Thoracic aorta (tissue), 2 donors: ENCODE measurements around the gene CLSTN2. TPM values are rescaled to one million over a fixed set of nuclear protein-coding genes. Genes with fewer than 3 reads are reported as not detected.

ENCODE experiments used
- ATAC-seq: fragments of 150-250 bp; one replicate; pipeline ENCODE4 v1.8.0; 2017; ENCODE audit warnings: low read depth; ENCODE audit not compliant: insufficient number of reproducible peaks, low FRiP score
- DNase-seq: peaks from one replicate; pipeline ENCODE4 v3.0.0-alpha.2; 2020; ENCODE audit warnings: low spot score
- H3K27ac ChIP-seq, 2 donors: fragments of 200-600 bp; sonication (generic); 1 replicate in 1 of 2; 2 replicates in 1 of 2; pipeline ENCODE4 v1.5.1; 2016; ENCODE audit warnings: mild to moderate bottlenecking in 2 of 2, moderate library complexity in 2 of 2
- H3K27me3 ChIP-seq: fragments of 200-600 bp; sonication (generic); replicated peaks from 2 replicates; pipeline ENCODE4 v1.6.0; 2016; ENCODE audit warnings: mild to moderate bottlenecking; ENCODE audit not compliant: insufficient read depth
- H3K36me3 ChIP-seq: fragments of 200-600 bp; sonication (generic); one replicate; pipeline ENCODE4 v1.5.1; 2016
- H3K4me1 ChIP-seq, 2 donors: fragments of 200-600 bp; sonication (generic); 1 replicate in 1 of 2; 2 replicates in 1 of 2; pipeline versions ENCODE4 v1.5.1 to v1.6.0; 2016; ENCODE audit warnings: low read depth in 2 of 2, mild to moderate bottlenecking in 1 of 2; ENCODE audit not compliant: control insufficient read depth in 1 of 2
- H3K4me3 ChIP-seq: fragments of 200-600 bp; sonication (generic); 2 replicates; pipeline ENCODE4 v1.5.1; 2016; ENCODE audit warnings: mild to moderate bottlenecking
- H3K9me3 ChIP-seq: fragments of 200-600 bp; sonication (generic); 2 replicates; pipeline ENCODE4 v1.5.1; 2016
- total RNA-seq, 2 donors: library from RNA; depleted of rRNA; stranded (reverse); fragments of >200 nt; gene quantifications; one replicate each; pipeline versions ENCODE4 v1.1.0 to v1.2.3, GENCODE V29; 2016
- TF ChIP-seq, protein P1 (sequence below): fragments of 200-600 bp; sonication (generic); IDR thresholded peaks from one replicate; pipeline ENCODE4 v1.5.1; 2019; ENCODE audit warnings: antibody characterized with exemption

CLSTN2 gene
- total RNA-seq, 2 donors from 2014 or later, result 7.6 to 15.7 TPM

DNA sequence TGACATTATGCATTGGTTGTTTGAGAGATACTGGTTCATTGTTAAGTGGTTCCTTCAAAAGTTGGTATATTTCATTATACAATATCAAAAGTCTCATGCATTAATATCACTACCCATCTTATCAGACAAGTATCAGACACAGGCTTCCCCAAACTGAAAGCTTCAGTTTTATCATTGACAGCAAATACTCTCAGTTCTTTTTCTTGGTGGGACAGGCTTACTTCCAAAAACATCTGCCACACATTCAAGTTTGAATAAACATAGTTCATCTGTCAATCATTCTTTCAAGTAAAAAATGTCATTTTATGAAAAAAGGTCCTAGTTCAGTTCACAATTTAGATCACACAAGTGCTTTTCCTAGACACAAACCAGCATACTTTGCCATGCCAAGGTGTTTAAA, 462.9 kb downstream of the CLSTN2 start:
- H3K27me3 ChIP-seq, result no peaks in the 10 kb centered on the region
- DNase-seq, result no peak
- no peak for ATAC-seq

DNA sequence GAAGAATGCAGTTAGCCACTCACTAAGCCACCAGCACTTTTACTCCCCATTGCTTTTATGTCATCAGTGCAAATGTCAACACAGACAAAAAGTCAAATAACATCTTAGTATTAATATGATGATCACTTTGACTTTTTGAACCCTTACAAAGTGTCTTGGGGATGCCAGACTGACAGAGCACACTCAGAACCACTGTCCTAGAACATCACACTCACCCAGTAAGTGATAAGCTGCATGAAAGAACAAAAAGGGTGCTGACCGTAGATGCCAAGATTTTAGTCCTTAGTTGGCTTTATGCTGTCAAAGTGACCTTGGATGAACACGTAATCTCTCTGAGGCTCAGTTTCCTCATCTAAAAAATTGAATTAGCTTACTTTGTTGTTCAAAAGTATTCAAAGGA, 463.4 kb downstream of the CLSTN2 start:
- ATAC-seq (no peak), DNase-seq (no peak)
- Histone ChIP-seq H3K4me1 (peaks cover 0 to 4% of the 10 kb centered on the region in 2 donors), H3K36me3 (no peaks in the 10 kb centered on the region), H3K4me3 (no peak overlapping the region), H3K27ac (no peak overlapping the region), H3K27me3 (no peaks in the 10 kb centered on the region), H3K9me3 (no peaks in the 10 kb centered on the region)
- TF ChIP-seq, protein P1, sequence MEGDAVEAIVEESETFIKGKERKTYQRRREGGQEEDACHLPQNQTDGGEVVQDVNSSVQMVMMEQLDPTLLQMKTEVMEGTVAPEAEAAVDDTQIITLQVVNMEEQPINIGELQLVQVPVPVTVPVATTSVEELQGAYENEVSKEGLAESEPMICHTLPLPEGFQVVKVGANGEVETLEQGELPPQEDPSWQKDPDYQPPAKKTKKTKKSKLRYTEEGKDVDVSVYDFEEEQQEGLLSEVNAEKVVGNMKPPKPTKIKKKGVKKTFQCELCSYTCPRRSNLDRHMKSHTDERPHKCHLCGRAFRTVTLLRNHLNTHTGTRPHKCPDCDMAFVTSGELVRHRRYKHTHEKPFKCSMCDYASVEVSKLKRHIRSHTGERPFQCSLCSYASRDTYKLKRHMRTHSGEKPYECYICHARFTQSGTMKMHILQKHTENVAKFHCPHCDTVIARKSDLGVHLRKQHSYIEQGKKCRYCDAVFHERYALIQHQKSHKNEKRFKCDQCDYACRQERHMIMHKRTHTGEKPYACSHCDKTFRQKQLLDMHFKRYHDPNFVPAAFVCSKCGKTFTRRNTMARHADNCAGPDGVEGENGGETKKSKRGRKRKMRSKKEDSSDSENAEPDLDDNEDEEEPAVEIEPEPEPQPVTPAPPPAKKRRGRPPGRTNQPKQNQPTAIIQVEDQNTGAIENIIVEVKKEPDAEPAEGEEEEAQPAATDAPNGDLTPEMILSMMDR, result no peak

More for the DNA sequence above, 462.9 kb downstream of the CLSTN2 start:
- TF ChIP-seq, protein P1, result no peak
- no peak overlapping the region for H3K27ac ChIP-seq
- no peaks in the 10 kb centered on the region for H3K9me3 ChIP-seq
- no peak overlapping the region for H3K4me3 ChIP-seq
- peaks cover 0 to 4% of the 10 kb centered on the region in 2 donors for H3K4me1 ChIP-seq
- no peaks in the 10 kb centered on the region for H3K36me3 ChIP-seq

DNA sequence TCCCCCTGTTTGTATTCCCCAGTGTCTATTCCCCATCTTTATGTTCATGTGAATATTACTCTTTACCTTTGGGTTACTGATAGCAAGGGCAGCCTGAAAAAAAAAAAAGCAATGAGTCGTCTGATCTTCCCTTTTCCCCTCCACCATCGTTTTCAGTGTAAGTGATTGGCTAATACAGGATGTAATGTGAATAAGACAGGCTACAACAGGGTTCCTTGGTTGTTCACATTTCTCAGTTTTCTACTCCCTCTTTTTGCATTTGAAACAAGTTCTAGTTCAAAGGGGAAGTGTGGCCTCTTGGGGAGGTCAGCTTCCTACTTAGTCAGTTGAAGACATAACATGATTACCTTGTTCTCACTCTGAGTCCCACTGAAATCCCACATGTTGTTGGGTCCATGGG, 464.9 kb downstream of the CLSTN2 start:
- no peaks in the 10 kb centered on the region for H3K36me3 ChIP-seq

DNA sequence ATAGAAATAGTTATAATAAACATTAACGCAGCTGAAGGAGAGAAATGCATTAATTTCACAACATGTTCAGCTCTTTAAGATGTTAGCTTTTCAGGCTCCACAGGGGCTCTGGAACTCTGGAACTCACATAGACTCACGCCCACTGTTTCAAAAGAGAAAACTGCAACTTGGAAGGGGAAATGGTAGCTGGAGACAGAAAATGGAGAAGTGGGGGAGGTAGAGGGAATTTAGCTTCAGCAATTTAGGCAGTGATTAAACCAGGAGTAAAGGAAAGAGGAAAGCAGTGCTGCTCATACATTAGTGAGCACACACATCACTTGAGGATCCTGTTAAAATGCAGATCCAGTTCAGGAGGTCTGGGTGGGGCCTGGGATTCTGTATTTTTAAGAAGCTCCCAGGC, 468.1 kb downstream of the CLSTN2 start:
- no peak for DNase-seq
- H3K4me3 ChIP-seq, result no peak overlapping the region
- TF ChIP-seq, protein P1, result no peak

More for the DNA sequence above, 464.9 kb downstream of the CLSTN2 start:
- H3K4me3 ChIP-seq, result no peak overlapping the region
- TF ChIP-seq, protein P1, result no peak
- ATAC-seq, result no peak
- H3K27ac ChIP-seq, result no peak overlapping the region
- no peak for DNase-seq
- no peaks in the 10 kb centered on the region for H3K27me3 ChIP-seq
- H3K9me3 ChIP-seq, result no peaks in the 10 kb centered on the region
- peaks cover 0 to 4% of the 10 kb centered on the region in 2 donors for H3K4me1 ChIP-seq

DNA sequence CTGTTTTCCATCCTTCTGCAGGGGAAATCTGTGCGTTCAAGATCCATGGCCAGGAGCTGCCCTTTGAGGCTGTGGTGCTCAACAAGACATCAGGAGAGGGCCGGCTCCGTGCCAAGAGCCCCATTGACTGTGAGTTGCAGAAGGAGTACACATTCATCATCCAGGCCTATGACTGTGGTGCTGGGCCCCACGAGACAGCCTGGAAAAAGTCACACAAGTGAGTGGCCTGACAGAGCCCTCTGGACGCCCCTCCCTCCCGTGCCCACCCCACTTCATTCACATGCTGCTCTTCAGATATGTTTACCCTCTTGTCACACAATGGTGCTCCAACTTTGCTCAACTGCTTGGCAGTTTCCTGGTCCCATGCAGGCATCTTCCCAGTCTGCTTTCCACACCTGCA, 468.6 kb downstream of the CLSTN2 start:
- TF ChIP-seq, protein P1, result no peak
- H3K27ac ChIP-seq, result no peak overlapping the region
- no peaks in the 10 kb centered on the region for H3K9me3 ChIP-seq
- ATAC-seq (no peak), DNase-seq (no peak)
- no peaks in the 10 kb centered on the region for H3K4me1 ChIP-seq
- no peaks in the 10 kb centered on the region for H3K27me3 ChIP-seq
- no peaks in the 10 kb centered on the region for H3K36me3 ChIP-seq
- no peak overlapping the region for H3K4me3 ChIP-seq

More for the DNA sequence above, 468.1 kb downstream of the CLSTN2 start:
- ATAC-seq, result no peak
- no peaks in the 10 kb centered on the region for H3K4me1 ChIP-seq
- H3K27ac ChIP-seq, result no peak overlapping the region
- H3K27me3 ChIP-seq, result no peaks in the 10 kb centered on the region
- H3K9me3 ChIP-seq, result no peaks in the 10 kb centered on the region
- H3K36me3 ChIP-seq, result no peaks in the 10 kb centered on the region
